RWPE1 (cell line): Measurements from ENCODE around the gene CXCL6.

Source experiments
- CTCF ChIA-PET: fragments of 350-600 bp; sonication (Branson Sonifier 250); formaldehyde crosslinking; extraction: SDS; loops from one replicate; lab custom pipeline; 2021; lab: Yijun Ruan, JAX
- POLR2A ChIA-PET: fragments of 400-600 bp; formaldehyde crosslinking; extraction: SDS; loops from one replicate; lab custom pipeline; 2020; ENCODE audit warnings: antibody characterized with exemption; ENCODE audit not compliant: low non-redundant PET; lab: Yijun Ruan, JAX
- DNase-seq: peaks from one replicate; pipeline ENCODE4 v3.0.0; 2012; ENCODE audit warnings: low spot score
- H3K27ac ChIP-seq: fragments of 450-650 bp; 2 replicates; pipeline ENCODE4 v1.5.1; 2017
- TF ChIP-seq, protein P1 (sequence below): fragments of 450-650 bp; conservative IDR thresholded peaks from 2 replicates; pipeline ENCODE4 v1.5.1; 2017; ENCODE audit warnings: low read depth, mild to moderate bottlenecking

CXCL6 gene

DNA sequence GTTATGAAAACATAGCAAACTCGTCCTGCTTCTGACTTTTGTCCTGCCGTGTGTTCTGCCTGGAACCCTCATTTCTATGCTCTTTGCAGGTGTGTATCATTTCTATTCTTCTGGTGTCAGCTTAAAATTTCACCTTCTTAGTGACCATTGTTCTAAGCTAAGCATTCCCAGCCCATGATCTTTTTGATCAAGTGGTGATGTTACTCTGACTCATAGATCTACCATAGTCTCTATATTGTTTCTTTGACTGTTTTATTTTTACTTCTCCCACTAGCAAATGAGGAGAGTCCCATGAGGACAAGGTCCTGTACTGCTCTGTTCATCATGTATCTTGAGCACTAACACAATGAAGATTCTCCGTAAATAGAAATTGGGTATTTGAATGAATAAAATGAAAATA lies 14.1 kb upstream of the CXCL6 start:
- no peak overlapping the region for H3K27ac ChIP-seq
- POLR2A ChIA-PET, result no interaction called here
- DNase-seq, result peak; percentile 34
- CTCF ChIA-PET, result no interaction called here
- TF ChIP-seq, protein P1, sequence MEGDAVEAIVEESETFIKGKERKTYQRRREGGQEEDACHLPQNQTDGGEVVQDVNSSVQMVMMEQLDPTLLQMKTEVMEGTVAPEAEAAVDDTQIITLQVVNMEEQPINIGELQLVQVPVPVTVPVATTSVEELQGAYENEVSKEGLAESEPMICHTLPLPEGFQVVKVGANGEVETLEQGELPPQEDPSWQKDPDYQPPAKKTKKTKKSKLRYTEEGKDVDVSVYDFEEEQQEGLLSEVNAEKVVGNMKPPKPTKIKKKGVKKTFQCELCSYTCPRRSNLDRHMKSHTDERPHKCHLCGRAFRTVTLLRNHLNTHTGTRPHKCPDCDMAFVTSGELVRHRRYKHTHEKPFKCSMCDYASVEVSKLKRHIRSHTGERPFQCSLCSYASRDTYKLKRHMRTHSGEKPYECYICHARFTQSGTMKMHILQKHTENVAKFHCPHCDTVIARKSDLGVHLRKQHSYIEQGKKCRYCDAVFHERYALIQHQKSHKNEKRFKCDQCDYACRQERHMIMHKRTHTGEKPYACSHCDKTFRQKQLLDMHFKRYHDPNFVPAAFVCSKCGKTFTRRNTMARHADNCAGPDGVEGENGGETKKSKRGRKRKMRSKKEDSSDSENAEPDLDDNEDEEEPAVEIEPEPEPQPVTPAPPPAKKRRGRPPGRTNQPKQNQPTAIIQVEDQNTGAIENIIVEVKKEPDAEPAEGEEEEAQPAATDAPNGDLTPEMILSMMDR, result no peak

DNA sequence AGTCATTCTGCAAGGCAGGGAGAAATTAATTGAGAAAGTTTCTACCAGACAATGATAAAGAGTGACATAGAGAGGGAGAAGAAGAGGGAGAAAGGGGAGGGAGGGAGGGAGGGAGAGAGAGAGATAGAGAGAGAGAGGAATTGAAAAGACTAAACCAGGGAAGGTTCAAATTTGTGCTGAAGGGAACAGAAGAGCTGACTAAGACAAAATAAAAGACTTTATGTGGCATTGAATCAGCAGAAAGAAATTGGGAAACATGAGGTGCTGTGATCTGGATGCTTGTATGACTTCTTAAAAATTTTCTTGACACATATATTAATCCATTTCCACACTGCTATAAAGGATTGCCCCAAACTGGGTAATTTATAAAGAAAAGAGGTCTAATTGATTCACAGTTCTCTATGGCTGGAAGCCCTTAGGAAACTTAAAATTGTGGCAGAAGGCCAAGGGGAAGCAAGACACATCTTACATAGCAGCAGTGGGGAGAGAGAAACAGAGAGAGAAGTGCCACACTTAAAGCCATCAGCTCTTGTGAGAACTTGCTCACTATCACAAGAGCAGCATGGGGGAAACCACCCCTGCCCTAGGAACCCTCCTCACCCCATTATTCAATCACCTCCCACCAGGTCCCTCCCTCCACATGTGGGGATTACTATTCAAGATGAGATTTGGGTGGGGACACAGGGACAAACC lies 13.5 kb upstream of the CXCL6 start:
- DNase-seq, result no peak
- CTCF ChIA-PET, result interaction anchor here (0.7 to 0.9 kb wide), 2 partner anchors 93 to 799 kb away, joined by 3 to 4 read pairs; no protein-coding TSS in a partner anchor
- POLR2A ChIA-PET, result no interaction called here
- TF ChIP-seq, protein P1, result no peak
- no peak overlapping the region for H3K27ac ChIP-seq

DNA sequence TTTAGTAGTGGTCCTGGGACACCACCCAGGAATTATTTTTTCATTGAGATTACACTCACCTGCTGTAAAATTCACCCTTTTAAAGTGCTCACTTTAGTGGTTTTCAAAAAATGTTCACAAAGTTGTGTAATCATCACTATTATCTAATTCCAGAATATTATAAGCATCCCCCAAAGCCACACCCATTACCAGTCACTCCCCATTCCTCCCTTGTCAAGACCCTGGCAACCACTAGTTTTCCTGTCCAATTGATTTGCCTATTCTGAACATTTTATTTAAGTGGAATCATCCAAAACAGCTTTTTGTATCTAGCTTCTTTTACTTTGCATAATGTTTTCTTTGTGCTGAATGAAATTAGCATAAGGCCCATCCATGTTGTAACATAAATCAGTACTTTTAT lies 12.7 kb upstream of the CXCL6 start:
- H3K27ac ChIP-seq, result no peak overlapping the region
- POLR2A ChIA-PET, result no interaction called here
- no peak for DNase-seq
- CTCF ChIA-PET, result interaction anchor here (0.7 kb wide), 1 partner anchor 799 kb away, joined by 3 read pairs; no protein-coding TSS in a partner anchor
- TF ChIP-seq, protein P1, result no peak

DNA sequence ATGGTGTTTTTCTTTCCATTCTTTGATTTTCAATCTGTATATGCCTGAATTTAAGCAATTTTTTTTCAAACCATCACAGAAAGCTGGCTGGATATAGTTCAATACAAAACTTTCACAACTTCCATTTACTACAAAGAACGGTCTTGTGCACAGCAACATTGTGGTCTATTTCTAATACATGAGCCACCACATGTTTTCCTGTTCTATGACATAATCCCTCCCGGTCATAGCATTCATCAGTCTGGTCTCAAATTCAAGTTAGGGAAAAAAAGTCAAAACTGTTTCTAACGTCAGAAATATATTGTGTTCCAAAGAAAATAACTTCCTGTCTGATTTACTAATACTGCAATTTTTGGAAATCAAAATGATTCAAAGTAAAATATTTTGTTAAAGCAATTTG lies 7.5 kb upstream of the CXCL6 start:
- TF ChIP-seq, protein P1, result no peak
- POLR2A ChIA-PET, result no interaction called here
- CTCF ChIA-PET, result no interaction called here
- H3K27ac ChIP-seq, result no peak overlapping the region
- DNase-seq, result no peak

DNA sequence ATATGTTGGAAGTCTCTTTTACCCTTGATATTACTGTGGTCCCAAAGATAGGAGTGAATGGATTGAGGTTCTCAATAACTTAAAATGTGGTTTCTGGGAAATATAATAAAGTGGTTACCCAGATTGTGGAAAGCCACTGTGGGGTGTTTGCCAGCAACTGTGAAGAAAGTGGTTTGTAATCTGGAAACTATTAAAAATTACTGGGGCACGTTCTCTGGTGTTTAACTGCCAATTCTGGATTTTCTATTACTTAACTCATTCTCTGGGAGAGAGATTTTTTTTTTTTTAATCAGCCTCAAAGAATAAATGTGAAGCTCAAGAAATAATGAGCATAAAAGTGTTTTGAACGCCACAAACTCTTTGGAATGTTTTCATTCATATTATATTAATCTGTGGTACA lies 4.9 kb upstream of the CXCL6 start:
- TF ChIP-seq, protein P1, result no peak
- no peak for DNase-seq
- CTCF ChIA-PET, result no interaction called here
- no peak overlapping the region for H3K27ac ChIP-seq
- POLR2A ChIA-PET, result no interaction called here

DNA sequence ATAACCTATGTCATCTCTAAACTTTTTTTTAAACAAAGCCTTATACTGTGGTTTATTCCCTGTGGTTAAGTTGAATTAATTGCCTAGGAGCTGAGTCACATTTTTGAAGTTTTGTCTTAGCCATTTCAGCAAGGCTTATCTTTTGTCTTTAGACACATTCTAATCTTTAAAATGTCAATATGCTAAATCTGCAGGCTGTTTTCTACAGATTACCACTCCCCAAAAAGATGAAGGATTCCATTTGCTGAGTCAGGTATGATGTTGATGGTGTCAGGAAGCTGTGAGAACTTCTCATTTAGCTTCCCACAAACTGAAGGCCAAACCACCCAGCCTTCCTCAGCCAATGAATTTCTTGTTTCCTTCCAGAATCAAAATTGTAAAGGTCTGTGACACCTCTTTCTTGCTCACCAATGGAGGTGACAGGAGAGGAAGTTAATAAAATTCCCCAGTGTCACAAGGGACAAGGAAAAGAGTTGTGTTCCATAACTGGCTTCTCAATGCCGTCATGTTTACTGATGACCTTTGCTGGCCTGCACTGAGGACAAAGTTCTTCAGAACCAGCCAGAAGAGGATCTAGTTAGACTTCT lies 3.7 kb upstream of the CXCL6 start:
- POLR2A ChIA-PET, result no interaction called here
- DNase-seq, result no peak
- H3K27ac ChIP-seq, result no peak overlapping the region
- TF ChIP-seq, protein P1, result no peak
- CTCF ChIA-PET, result no interaction called here
